ENCODE results near the gene PRKCQ. TPM values are rescaled to one million over a fixed set of nuclear protein-coding genes. Genes with fewer than 3 reads are reported as not detected.

Gene PRKCQ
- total and polyA plus RNA-seq, 2 of the 13 experiments (the other 11 are each of a cell fraction or from before 2014, with no cell fraction given) = 0.13 to 0.35 TPM

- Histone ChIP-seq H3K36me3 (replicated peaks in 1 of 2; ENCODE audit: control insufficient read depth in 1 of 2, insufficient read depth in 2 of 2, low read length in 2 of 2) (no peaks in the 10 kb centered on the region), H3K4me3 (replicated peaks in 1 of 3; ENCODE audit: insufficient read depth in 1 of 3, low read depth in 2 of 3, low read length in 3 of 3) (no peak overlapping the region), H3K79me2 (ENCODE audit: insufficient read depth, low read length) (no peaks in the 10 kb centered on the region), H4K20me1 (ENCODE audit: insufficient read depth, low read length) (no peaks in the 10 kb centered on the region), H3K27me3 (ENCODE audit: control insufficient read depth in 1 of 2, insufficient read depth in 2 of 2, low read length in 2 of 2) (no peaks in the 10 kb centered on the region; a peak in 2 of 5 replicates), H2AFZ (ENCODE audit: low read length) (no peak overlapping the region), H3K27ac (ENCODE audit: extremely low read length, insufficient read depth, low read length) (no peak overlapping the region), H3K9me3 (ENCODE audit: low read length) (no peaks in the 10 kb centered on the region), H3K4me2 (ENCODE audit: low read depth, low read length) (no peak overlapping the region), H3K4me1 (ENCODE audit: insufficient read depth, low read length) (no peaks in the 10 kb centered on the region), H3K9ac (ENCODE audit: insufficient read depth, low read depth, low read length) (no peak overlapping the region)
- WGBS (ENCODE audit: low lambda C conversion rate) = 48% methylated on average over 9 of the region's 10 CpGs
- BruUV-seq (replicated peaks) = no TSS peak
- POLR2A ChIA-PET = no interaction called here
- ATAC-seq = no peak
- no peak for FAIRE-seq
- intact Hi-C loops (cut with micrococcal nuclease; ENCODE audit: unreplicated experiment) = no loop called here
- CTCF ChIA-PET (ENCODE audit: low intra/inter-chr PET ratio, low total read pairs) = no interaction called here
- TF ChIP-seq STAT5B (CRISPR knock-in tag; IDR thresholded peaks at IDR 0.05) (no peak), MTF1 (CRISPR knock-in tag; IDR thresholded peaks at IDR 0.05) (no peak), ZNF274 (CRISPR knock-in tag; IDR thresholded peaks at IDR 0.05) (no peak), ZBTB34 (CRISPR knock-in tag; IDR thresholded peaks at IDR 0.05) (no peak), ZNF616 (CRISPR knock-in tag; IDR thresholded peaks at IDR 0.05; ENCODE audit: low read depth) (no peak), ZNF572 (CRISPR knock-in tag; IDR thresholded peaks at IDR 0.05) (no peak), POGZ (CRISPR knock-in tag; IDR thresholded peaks at IDR 0.05) (no peak), ELF4 (CRISPR knock-in tag; IDR thresholded peaks at IDR 0.05; ENCODE audit: borderline replicate concordance) (no peak), TOPORS (CRISPR knock-in tag; IDR thresholded peaks at IDR 0.05) (no peak), RAD21 (CRISPR knock-in tag; IDR thresholded peaks at IDR 0.05) (no peak), HNRNPK (IDR thresholded peaks at IDR 0.05; ENCODE audit: low read depth, low read length, poor library complexity, severe bottlenecking) (no peak), ZNF704 (CRISPR knock-in tag; IDR thresholded peaks at IDR 0.05; ENCODE audit: borderline replicate concordance) (no peak), HMG20B (CRISPR knock-in tag; conservative IDR thresholded peaks at IDR 0.05) (no peak), ZNF367 (CRISPR knock-in tag; IDR thresholded peaks at IDR 0.05; ENCODE audit: borderline replicate concordance) (no peak)
- in situ Hi-C loops (cut with HindIII; ENCODE audit: extremely low pct_ligation_motif_present, low pct_unique_long_range_greater_than_20kb) = no loop called here
- no peak for DNase-seq (ENCODE audit: low spot score)
These were observed 152.6 kb downstream of the PRKCQ start for GRCh38 chr10:6427357-6427959.

Data from HepG2 (cell line).